Activated CD8-positive, alpha-beta memory T cell treated with anti-CD3 and anti-CD28 coated beads, Interleukin-2, amount 50 U/mL, for 24 hours (primary cell): ENCODE results near the gene DNAH7.
"Not testable (repeated sequence)": the region's sequence is repeated elsewhere in the genome, so short reads cannot be mapped to it uniquely, and the experiment has no call there.

Experiments
- DNase-seq: peaks from one replicate; pipeline ENCODE4 v3.0.0-alpha.2; 2020; ENCODE audit errors: extremely low read depth

Gene DNAH7

GRCh38 chr2:195730912-195731311, 337.7 kb downstream of the DNAH7 start:
- no peak for DNase-seq

DNA sequence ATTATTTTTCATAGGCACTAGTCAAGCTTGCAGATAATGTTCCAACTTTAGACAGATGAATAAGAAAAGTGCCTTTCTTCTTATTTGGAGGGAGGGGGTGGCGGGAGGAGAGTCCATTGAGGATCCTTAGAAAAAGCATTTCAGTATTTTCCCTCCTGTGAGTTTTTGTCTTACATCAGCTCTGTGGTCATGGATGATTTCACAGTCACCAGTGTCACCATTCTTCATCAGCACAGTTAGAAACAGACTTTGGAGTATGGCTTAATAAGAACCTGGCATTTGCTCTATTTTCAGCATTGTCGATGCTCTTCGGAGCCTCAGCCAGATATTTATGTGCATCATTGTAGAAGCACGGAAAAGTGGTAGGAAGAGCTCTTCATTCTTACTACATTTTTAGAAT, 341.5 kb downstream of the DNAH7 start:
- no peak for DNase-seq

DNA sequence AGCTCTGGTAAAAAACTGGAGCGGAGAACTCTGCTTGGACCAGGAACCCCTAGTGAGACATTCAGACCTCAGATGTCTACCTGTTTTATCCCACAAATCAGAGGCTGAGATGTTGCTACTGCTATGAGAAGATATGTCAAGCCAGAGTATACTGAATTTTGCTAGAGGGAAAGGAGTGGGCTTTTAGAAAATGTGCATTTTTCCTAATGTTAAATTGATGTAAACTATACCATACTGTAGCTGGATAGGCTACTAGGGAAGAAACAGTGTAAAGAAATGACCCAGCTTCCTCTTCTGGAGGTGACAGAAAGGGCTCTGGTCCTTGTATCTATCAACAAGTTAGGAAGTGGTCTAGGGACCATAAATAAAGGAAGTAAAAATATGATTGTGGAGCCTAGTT, 346.6 kb downstream of the DNAH7 start:
- DNase-seq = no peak

DNA sequence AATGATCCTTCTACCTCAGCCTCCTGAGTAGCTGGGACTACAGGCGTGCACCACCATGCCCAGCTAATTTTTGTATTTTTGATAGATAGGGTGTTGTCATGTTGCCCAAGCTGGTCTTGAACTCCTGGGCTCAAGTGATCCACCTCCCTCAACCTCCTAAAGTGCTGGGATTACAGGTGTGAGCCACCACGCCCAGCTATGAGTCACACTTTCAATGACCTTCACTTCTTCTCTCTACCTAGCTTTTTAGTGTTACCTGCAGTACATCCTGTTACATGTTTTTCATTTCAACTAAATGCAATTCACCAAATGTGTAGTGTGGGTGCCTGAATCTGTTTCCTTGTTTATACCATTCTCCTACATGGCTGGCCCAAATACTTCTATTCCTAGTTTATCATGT, 347.6 kb downstream of the DNAH7 start:
- DNase-seq = no peak

DNA sequence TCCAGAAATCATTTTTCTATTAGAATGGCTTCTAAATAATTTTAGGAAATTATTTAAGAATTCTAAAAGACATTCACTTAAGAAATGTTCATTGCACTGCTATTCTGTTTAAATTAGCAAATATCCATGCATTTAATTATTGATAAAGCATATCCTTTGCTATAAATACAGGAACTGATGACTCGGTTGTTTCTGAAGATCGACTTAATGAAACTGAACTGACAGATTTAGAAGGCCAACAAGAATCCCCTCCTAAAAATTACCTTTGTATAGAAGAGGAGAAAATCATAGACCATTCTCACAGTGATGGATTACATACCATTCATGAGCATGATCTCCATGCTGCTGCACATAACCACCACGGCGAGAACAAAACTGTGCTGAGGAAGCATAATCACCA, 352.2 kb downstream of the DNAH7 start:
- DNase-seq = no peak

- DNase-seq = no peak
Observed at GRCh38 chr2:195711478-195711877, 357.2 kb downstream of the DNAH7 start.

DNA sequence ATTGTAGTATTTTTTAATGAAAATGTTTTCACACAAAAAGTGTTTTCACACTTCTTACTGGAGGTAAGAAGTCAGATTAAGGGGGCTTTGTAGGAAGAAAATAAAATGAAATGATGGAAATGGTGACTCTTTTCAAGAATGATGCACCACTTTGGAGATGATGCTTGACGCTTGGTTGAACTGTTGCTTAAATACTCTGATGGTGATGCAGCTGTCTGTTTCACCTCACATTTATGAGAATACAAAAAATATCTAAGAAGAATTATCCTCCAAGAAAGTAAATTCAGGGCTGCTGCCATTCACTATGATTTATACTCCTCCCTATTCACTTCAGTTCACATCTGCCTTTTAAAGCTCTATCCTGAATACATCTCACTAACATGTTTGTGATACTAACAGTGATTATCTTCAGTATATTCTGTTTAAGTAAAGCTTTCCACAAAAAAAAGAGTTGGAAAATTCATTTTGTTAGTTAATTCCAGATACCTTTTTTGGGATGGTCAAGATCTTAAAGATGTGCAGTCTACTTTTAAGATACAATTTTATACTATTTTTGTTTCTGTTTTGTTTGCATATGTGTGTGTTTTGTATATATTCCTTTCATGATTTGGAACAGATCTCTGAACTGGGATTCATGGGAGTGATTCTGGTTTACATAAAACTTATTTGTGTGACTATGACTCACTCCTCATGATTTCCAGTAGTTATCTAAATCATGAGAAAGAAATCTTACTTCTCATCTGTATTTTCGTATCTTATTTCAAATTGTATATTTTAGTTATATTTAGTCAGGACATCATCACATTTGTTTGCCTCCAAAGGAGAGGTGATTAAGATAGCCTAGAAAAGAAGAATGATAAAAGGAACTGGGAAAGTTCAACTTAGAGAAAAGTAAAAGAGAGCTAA, 358.5 kb downstream of the DNAH7 start:
- DNase-seq = no peak

- DNase-seq = no peak
Observed at GRCh38 chr2:195706161-195706900, 362.3 kb downstream of the DNAH7 start.

- DNase-seq = no peak
Observed at GRCh38 chr2:195700480-195700879, 368.2 kb downstream of the DNAH7 start.

- DNase-seq = no peak
Observed at GRCh38 chr2:195697681-195698220, 370.9 kb downstream of the DNAH7 start.

DNA sequence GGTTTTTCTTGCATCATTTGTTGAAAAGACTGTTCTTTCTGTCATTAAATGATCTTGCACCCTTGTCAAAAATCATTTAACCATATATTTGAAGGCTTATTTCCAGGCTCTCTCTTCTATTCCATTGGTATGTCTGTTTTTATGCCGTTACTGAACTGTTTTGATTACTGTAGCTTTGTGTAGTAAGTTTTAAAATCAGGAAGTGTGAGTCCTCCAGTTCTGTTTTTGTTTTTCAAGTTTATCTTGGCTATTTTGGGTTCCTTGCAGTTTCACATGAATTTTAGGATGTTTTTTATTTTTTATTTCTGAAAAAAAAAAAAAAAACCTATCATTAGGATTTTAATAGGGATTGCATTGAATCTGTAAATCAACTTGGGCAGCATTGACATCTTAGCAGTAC, 372.6 kb downstream of the DNAH7 start:
- no peak for DNase-seq

GRCh38 chr2:195695002-195695631, 373.5 kb downstream of the DNAH7 start:
- no peak for DNase-seq

GRCh38 chr2:195694553-195694952, 374.1 kb downstream of the DNAH7 start:
- DNase-seq = no peak

- DNase-seq = not testable (repeated sequence)
Observed at GRCh38 chr2:195692531-195692930, 376.1 kb downstream of the DNAH7 start.
